A549 (cell line): Measurements from ENCODE around the gene SUMO3. TPM values are rescaled to one million over a fixed set of nuclear protein-coding genes. Genes with fewer than 3 reads are reported as not detected.
A peak's percentile ranks its signal among the peaks of the same experiment; 100 is the strongest.

ENCODE experiments used
- ATAC-seq, 2 experiments: fragments of 200-7000 bp in 1 of 2; fragments of >200 bp in 1 of 2; cut with Nextera tagmentation in 1 of 2; cut with Tn5 transposase in 1 of 2; 3 replicates each; pipeline versions ENCODE4 v1.8.0 to v1.9.1; 2018 to 2020; ENCODE audit warnings: mild to moderate bottlenecking in 1 of 2, moderate library complexity in 1 of 2
- CTCF ChIA-PET: fragments of 300-600 bp; sonication (Branson Sonifier 250); formaldehyde crosslinking; extraction: SDS; loops from one replicate; lab custom pipeline; 2021; ENCODE audit warnings: antibody characterized with exemption, inconsistent platforms; lab: Yijun Ruan, JAX
- POLR2A ChIA-PET: fragments of 350-600 bp; formaldehyde crosslinking; extraction: SDS; loops from one replicate; lab custom pipeline; 2021; ENCODE audit warnings: antibody characterized with exemption, inconsistent platforms; lab: Yijun Ruan, JAX
- DNase-seq, 2 experiments: peaks; one replicate each; pipeline versions ENCODE4 v3.0.0 to v3.0.0-alpha.2; 2011 to 2016; ENCODE audit warnings: low read depth in 1 of 2, low spot score in 1 of 2
- FAIRE-seq: peaks from 2 replicates; lab custom pipeline; 2011; peaks lifted over from hg19 to GRCh38; lab: Jason Lieb, UNC
- H3K27ac ChIP-seq, 2 experiments: fragments of >200 bp; sonication (Bioruptor Twin); formaldehyde crosslinking; 3 replicates each; pipeline ENCODE4 v1.5.1; 2016 to 2017
- H3K4me1 ChIP-seq: fragments of >200 bp; sonication (Bioruptor Twin); formaldehyde crosslinking; 3 replicates; pipeline ENCODE4 v1.6.1; 2016
- H3K4me2 ChIP-seq: fragments of >200 bp; sonication (Bioruptor Twin); formaldehyde crosslinking; 3 replicates; pipeline ENCODE4 v1.6.1; 2016
- H3K4me3 ChIP-seq: fragments of >200 bp; sonication (Bioruptor Twin); formaldehyde crosslinking; 3 replicates; pipeline ENCODE4 v1.5.1; 2016
- H3K9me3 ChIP-seq: fragments of >200 bp; sonication (Bioruptor Twin); formaldehyde crosslinking; 3 replicates; pipeline ENCODE4 v1.6.1; 2016
- BHLHE40 ChIP-seq: IDR thresholded peaks from 2 replicates; pipeline ENCODE4 v1.6.1; 2012; ENCODE audit warnings: low read depth, low read length, inconsistent platforms
- CHD4 ChIP-seq: fragments of 200-600 bp; sonication (generic); IDR thresholded peaks from 2 replicates; pipeline ENCODE4 v1.6.1; 2016; ENCODE audit warnings: antibody characterized with exemption, mild to moderate bottlenecking, borderline replicate concordance
- EHMT2 ChIP-seq: fragments of 200-600 bp; sonication (generic); IDR thresholded peaks from 2 replicates; pipeline ENCODE4 v1.6.1; 2016; ENCODE audit warnings: antibody characterized with exemption, low read depth, mild to moderate bottlenecking, moderate library complexity
- EP300 ChIP-seq, 2 experiments: fragments of >200 bp; sonication (Bioruptor Twin); formaldehyde crosslinking; IDR thresholded peaks; 2 replicates in 1 of 2; 3 replicates in 1 of 2; pipeline ENCODE4 v1.6.1; 2016 to 2017
- FOSB ChIP-seq: fragments of 250-450 bp; sonication (Bioruptor Pico); IDR thresholded peaks from 2 replicates; pipeline ENCODE4 v1.5.0; 2020; ENCODE audit warnings: mild to moderate bottlenecking, moderate library complexity
- FOXS1 ChIP-seq: fragments of 250-450 bp; sonication (Bioruptor Pico); IDR thresholded peaks from 2 replicates; pipeline ENCODE4 v1.5.0; 2020; ENCODE audit warnings: mild to moderate bottlenecking, moderate library complexity
- GATA3 ChIP-seq: IDR thresholded peaks from 2 replicates; pipeline ENCODE4 v1.6.1; 2012; ENCODE audit warnings: borderline replicate concordance
- HDAC2 ChIP-seq: fragments of 200-600 bp; sonication (generic); IDR thresholded peaks from 2 replicates; pipeline ENCODE4 v1.6.1; 2016
- HOXB5 ChIP-seq: fragments of 250-450 bp; sonication (Bioruptor Pico); IDR thresholded peaks from 2 replicates; pipeline ENCODE4 v1.5.0; 2020; ENCODE audit warnings: mild to moderate bottlenecking, moderate library complexity
- KDM1A ChIP-seq: fragments of 200-600 bp; sonication (generic); IDR thresholded peaks from 2 replicates; pipeline ENCODE4 v1.6.1; 2016; ENCODE audit warnings: low read depth, mild to moderate bottlenecking
- KDM5A ChIP-seq: fragments of 200-600 bp; sonication (generic); IDR thresholded peaks from 2 replicates; pipeline ENCODE4 v1.6.1; 2016; ENCODE audit warnings: antibody characterized with exemption, mild to moderate bottlenecking
- MAFK ChIP-seq: fragments of 450-650 bp; IDR thresholded peaks from 2 replicates; pipeline ENCODE4 v1.6.1; 2014; ENCODE audit not compliant: partially characterized antibody
- NR3C1 ChIP-seq: fragments of >200 bp; sonication (Bioruptor Twin); formaldehyde crosslinking; IDR thresholded peaks from 3 replicates; pipeline ENCODE4 v1.6.1; 2017
- SMC3 ChIP-seq: fragments of >200 bp; sonication (Bioruptor Twin); formaldehyde crosslinking; IDR thresholded peaks from 3 replicates; pipeline ENCODE4 v1.6.1; 2018; ENCODE audit warnings: inconsistent platforms
- ZC3H11A ChIP-seq: fragments of 450-650 bp; IDR thresholded peaks from 2 replicates; pipeline ENCODE4 v1.6.1; 2014; ENCODE audit warnings: antibody characterized with exemption, mild to moderate bottlenecking
- ZFP36 ChIP-seq: fragments of 450-650 bp; IDR thresholded peaks from 2 replicates; pipeline ENCODE4 v1.6.1; 2014; ENCODE audit warnings: borderline replicate concordance; ENCODE audit not compliant: partially characterized antibody
- ZNF302 ChIP-seq: fragments of 250-450 bp; sonication (Bioruptor Pico); IDR thresholded peaks from 2 replicates; pipeline ENCODE4 v1.9.0; 2021; ENCODE audit warnings: inconsistent platforms, mild to moderate bottlenecking, moderate library complexity
- WGBS: methylation state at CpG from one replicate; pipeline ENCODE4 v1.1.6; 2017; ENCODE audit errors: missing lambda C conversion rate; 5-methylcytosine and 5-hydroxymethylcytosine counted together
- polyA plus RNA-seq, 4 experiments: library from polyadenylated mRNA; depleted of rRNA in 3 of 4; stranded (reverse); fragments of >200 nt; fragmentation: RNase III in 1 of 4; extraction: RNeasy Plus Mini Kit Qiagen cat#74134 plus additional on column Dnase treatment in 1 of 4; gene quantifications; 2 replicates in 3 of 4; 3 replicates in 1 of 4; pipeline ENCODE4 v1.2.3, GENCODE V29; 2011 to 2017
- TF ChIP-seq, protein P1 (sequence below): fragments of >200 bp; sonication (Bioruptor Twin); formaldehyde crosslinking; IDR thresholded peaks from 2 replicates; pipeline ENCODE4 v1.6.1; 2016
- TF ChIP-seq, protein P2 (sequence below): IDR thresholded peaks from 2 replicates; pipeline ENCODE4 v1.6.1; 2012
- TF ChIP-seq, protein P3 (sequence below): fragments of 150-350 bp; IDR thresholded peaks from 2 replicates; pipeline ENCODE4 v1.6.1; 2014; ENCODE audit warnings: low read depth, mild to moderate bottlenecking, low read length
- TF ChIP-seq, protein P4 (sequence below): fragments of 250-450 bp; sonication (Bioruptor Pico); IDR thresholded peaks from 2 replicates; pipeline ENCODE4 v1.5.0; 2020; ENCODE audit warnings: low read depth, mild to moderate bottlenecking, moderate library complexity
- TF ChIP-seq, protein P5 (sequence below): fragments of >200 bp; sonication (Bioruptor Twin); formaldehyde crosslinking; IDR thresholded peaks from 3 replicates; pipeline ENCODE4 v1.5.1; 2016
- TF ChIP-seq, protein P6 (sequence below): IDR thresholded peaks from 2 replicates; pipeline ENCODE4 v1.6.1; 2012

The SUMO3 gene
- polyA plus RNA-seq, 2 of the 4 experiments (the other 2 are of a cell fraction): 78.4 to 110 TPM

DNA sequence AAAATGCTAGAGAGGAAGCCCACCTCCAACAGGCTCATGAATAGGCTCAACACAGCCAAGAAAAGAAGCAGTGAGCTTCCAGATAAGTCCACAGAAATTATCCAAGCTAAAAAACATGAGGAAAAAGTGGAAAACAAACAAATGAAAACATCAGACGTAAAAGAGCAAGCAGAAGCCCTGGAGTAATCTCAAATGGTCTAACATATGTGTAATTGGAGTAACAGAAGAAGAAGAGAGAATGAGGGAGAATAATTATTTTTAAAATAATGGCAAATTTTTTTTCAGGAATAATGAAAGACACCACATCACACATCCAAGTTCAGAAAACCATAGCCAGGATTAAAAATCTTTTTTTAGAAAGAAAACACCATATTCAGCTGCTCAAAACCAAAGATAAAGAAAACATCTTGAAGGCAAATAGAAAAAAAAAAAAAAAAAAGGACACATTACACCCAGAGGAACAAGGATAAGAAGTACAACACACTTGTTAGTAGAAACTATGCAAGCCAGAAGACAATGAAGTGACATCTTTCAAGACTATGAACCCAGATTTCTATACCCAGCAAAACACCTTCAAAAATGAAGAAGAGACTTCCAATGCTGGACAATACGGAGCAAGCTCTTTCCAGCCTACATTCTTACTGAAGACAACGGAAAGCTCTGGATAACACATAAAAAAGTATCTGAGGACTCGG lies 10.6 kb upstream of the SUMO3 start:
- Histone ChIP-seq H3K4me1 (no peaks in the 10 kb centered on the region), H3K27ac (no peak overlapping the region), H3K4me2 (no peak overlapping the region), H3K9me3 (peaks cover 38% of the 10 kb centered on the region), H3K4me3 (no peak overlapping the region)
- no peak for ATAC-seq
- CTCF ChIA-PET: interaction anchor here (1.3 kb wide), 1 partner anchor 29 kb away, joined by 3 read pairs; no protein-coding TSS in a partner anchor
- 27% methylated on average over 4 of the region's 4 CpGs for WGBS
- POLR2A ChIA-PET: no interaction called here
- FAIRE-seq: no peak
- no peak for DNase-seq
- TF ChIP-seq BHLHE40 (no peak), FOXS1 (CRISPR knock-in tag) (no peak)
- TF ChIP-seq, protein P1, sequence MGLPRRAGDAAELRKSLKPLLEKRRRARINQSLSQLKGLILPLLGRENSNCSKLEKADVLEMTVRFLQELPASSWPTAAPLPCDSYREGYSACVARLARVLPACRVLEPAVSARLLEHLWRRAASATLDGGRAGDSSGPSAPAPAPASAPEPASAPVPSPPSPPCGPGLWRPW: no peak

DNA sequence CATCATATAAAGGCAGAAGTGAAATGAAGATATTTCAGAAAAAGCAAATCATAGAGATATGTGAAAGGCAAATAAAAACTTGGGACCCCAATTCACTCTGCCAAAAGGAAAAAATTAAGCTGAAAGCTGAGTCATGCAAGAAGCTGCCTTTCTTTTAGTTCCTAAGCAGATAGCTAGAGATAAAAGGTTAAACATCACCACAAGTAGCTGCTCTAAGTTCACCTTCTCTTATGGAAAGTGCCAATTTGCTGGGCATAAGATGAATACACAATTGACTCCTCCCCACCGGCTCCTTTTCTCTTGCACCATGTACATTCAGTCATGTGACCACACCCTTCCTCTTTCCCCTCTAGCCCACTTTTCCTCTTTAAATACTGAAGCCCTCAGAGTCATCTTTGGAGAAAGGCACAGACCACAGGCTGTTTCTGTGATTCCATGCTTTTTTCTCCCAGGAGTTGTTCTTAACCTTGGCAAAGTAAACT lies 5.4 kb upstream of the SUMO3 start:
- no peaks in the 10 kb centered on the region for H3K4me1 ChIP-seq
- CTCF ChIA-PET: interaction anchor here (0.7 kb wide), 1 partner anchor 109 kb away, joined by 3 read pairs; no protein-coding TSS in a partner anchor
- WGBS: 75% methylated on average over 1 of the region's 1 CpG
- POLR2A ChIA-PET: interaction anchor here (1.6 kb wide), 1 partner anchor 22 kb away, joined by 5 read pairs; the partner anchor contains the start of gene UBE2G2
- no peak overlapping the region for H3K4me2 ChIP-seq
- TF ChIP-seq FOXS1 (CRISPR knock-in tag) (no peak), MAFK (peak; percentile 2)
- FAIRE-seq (no peak), ATAC-seq (no peak), DNase-seq (no peak)
- H3K9me3 ChIP-seq: peaks cover 51% of the 10 kb centered on the region
- H3K27ac ChIP-seq: no peak overlapping the region
- H3K4me3 ChIP-seq: no peak overlapping the region

DNA sequence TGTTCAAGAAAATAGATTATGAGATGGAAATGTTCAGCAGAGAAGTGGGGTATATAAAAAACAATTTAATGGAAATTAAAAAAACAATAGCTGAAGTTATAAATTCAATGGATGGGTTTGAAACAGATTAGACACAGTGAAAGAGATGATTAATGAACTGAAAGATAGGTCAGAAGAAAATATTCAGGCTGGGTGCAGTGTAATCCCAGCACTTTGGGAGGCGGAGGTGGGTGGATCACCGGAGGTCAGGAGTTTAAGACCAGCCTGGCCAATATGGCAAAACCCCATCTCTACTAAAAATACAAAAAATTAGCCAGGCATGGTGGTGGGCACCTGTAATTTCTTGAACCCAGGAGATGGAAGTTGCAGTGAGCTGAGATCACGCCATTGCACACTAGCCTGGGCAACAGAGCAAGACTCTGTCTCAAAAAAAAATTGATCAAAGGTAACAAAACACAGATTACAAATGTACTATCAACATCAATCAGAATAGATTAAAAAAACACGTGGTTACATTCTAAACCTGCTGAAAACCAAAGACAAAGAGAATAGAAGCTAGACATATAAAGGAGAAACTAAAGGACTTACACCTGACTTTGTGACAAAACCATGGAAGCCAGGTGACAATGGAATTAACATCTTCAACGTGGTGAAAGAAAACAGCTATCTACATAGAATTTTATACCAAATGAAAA lies 4.8 kb upstream of the SUMO3 start:
- 43% methylated on average over 5 of the region's 5 CpGs for WGBS
- Histone ChIP-seq H3K4me1 (no peaks in the 10 kb centered on the region), H3K9me3 (peaks cover 45% of the 10 kb centered on the region), H3K4me3 (no peak overlapping the region)
- TF ChIP-seq ZC3H11A (no peak), ZNF302 (CRISPR knock-in tag) (no peak), ZFP36 (no peak), KDM5A (no peak), GATA3 (no peak)
- TF ChIP-seq, protein P2, sequence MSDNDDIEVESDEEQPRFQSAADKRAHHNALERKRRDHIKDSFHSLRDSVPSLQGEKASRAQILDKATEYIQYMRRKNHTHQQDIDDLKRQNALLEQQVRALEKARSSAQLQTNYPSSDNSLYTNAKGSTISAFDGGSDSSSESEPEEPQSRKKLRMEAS: no peak
- TF ChIP-seq, protein P1: no peak
- TF ChIP-seq, protein P3, sequence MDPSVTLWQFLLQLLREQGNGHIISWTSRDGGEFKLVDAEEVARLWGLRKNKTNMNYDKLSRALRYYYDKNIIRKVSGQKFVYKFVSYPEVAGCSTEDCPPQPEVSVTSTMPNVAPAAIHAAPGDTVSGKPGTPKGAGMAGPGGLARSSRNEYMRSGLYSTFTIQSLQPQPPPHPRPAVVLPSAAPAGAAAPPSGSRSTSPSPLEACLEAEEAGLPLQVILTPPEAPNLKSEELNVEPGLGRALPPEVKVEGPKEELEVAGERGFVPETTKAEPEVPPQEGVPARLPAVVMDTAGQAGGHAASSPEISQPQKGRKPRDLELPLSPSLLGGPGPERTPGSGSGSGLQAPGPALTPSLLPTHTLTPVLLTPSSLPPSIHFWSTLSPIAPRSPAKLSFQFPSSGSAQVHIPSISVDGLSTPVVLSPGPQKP: no peak
- TF ChIP-seq, protein P4, sequence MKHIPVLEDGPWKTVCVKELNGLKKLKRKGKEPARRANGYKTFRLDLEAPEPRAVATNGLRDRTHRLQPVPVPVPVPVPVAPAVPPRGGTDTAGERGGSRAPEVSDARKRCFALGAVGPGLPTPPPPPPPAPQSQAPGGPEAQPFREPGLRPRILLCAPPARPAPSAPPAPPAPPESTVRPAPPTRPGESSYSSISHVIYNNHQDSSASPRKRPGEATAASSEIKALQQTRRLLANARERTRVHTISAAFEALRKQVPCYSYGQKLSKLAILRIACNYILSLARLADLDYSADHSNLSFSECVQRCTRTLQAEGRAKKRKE: no peak
- TF ChIP-seq, all 56 proteins: peak for 0
- CTCF ChIA-PET: interaction anchor here (0.7 kb wide), 1 partner anchor 110 kb away, joined by 3 read pairs; no protein-coding TSS in a partner anchor
- POLR2A ChIA-PET: interaction anchor here (1.6 kb wide), 1 partner anchor 21 kb away, joined by 5 read pairs; the partner anchor contains the start of gene UBE2G2
- Histone ChIP-seq H3K4me2 (no peak overlapping the region), H3K27ac (no peak overlapping the region)
- no peak for ATAC-seq
- DNase-seq: no peak
- FAIRE-seq: no peak

DNA sequence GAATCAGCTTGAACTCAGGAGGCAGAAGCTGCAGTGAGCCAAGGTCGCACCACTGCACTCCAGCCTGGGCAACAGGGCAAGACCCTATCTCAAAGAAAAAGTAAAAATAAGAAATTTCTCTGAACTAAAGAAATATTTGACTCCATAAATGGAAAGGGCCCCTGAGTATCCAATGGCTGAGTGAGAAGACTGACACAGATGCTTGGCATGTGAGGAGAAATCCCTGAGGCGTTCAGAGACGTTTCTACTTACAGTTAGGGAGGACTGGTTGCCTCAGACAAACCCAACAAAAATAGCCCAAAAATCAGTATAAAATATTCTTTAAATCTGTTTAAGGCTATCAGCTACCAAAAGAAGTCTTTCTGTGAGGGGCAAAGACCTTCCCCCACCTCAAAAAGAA lies 3.0 kb upstream of the SUMO3 start:
- WGBS: 64% methylated on average over 3 of the region's 3 CpGs
- H3K4me2 ChIP-seq: no peak overlapping the region

More for the DNA sequence above, 3.0 kb upstream of the SUMO3 start:
- Histone ChIP-seq H3K27ac (no peak overlapping the region), H3K4me3 (no peak overlapping the region), H3K9me3 (peaks cover 34% of the 10 kb centered on the region), H3K4me1 (peaks cover 9% of the 10 kb centered on the region; the same call in 2 of the 3 replicates)
- DNase-seq (no peak), FAIRE-seq (no peak), ATAC-seq (no peak)
- TF ChIP-seq, protein P5, sequence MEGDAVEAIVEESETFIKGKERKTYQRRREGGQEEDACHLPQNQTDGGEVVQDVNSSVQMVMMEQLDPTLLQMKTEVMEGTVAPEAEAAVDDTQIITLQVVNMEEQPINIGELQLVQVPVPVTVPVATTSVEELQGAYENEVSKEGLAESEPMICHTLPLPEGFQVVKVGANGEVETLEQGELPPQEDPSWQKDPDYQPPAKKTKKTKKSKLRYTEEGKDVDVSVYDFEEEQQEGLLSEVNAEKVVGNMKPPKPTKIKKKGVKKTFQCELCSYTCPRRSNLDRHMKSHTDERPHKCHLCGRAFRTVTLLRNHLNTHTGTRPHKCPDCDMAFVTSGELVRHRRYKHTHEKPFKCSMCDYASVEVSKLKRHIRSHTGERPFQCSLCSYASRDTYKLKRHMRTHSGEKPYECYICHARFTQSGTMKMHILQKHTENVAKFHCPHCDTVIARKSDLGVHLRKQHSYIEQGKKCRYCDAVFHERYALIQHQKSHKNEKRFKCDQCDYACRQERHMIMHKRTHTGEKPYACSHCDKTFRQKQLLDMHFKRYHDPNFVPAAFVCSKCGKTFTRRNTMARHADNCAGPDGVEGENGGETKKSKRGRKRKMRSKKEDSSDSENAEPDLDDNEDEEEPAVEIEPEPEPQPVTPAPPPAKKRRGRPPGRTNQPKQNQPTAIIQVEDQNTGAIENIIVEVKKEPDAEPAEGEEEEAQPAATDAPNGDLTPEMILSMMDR: no peak
- no peak for TF ChIP-seq ZC3H11A
- no peak for TF ChIP-seq HDAC2
- no peak for TF ChIP-seq KDM1A
- no peak for TF ChIP-seq EP300 (IDR thresholded peaks at IDR 0.05)
- TF ChIP-seq GATA3: no peak
- TF ChIP-seq BHLHE40: no peak
- TF ChIP-seq CHD4: no peak
- no peak for TF ChIP-seq SMC3
- no peak for TF ChIP-seq HOXB5 (CRISPR knock-in tag)
- no peak for TF ChIP-seq NR3C1
- TF ChIP-seq EHMT2: no peak
- TF ChIP-seq, protein P6, sequence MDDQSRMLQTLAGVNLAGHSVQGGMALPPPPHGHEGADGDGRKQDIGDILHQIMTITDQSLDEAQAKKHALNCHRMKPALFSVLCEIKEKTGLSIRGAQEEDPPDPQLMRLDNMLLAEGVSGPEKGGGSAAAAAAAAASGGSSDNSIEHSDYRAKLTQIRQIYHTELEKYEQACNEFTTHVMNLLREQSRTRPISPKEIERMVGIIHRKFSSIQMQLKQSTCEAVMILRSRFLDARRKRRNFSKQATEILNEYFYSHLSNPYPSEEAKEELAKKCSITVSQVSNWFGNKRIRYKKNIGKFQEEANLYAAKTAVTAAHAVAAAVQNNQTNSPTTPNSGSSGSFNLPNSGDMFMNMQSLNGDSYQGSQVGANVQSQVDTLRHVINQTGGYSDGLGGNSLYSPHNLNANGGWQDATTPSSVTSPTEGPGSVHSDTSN: no peak
- no peak for TF ChIP-seq FOSB (CRISPR knock-in tag)
- ChIA-PET CTCF (interaction anchor here (0.8 kb wide), 1 partner anchor 26 kb away, joined by 4 read pairs; no protein-coding TSS in a partner anchor), POLR2A (no interaction called here)
